Measurements from ENCODE around the gene MYPOP. TPM values are rescaled to one million over a fixed set of nuclear protein-coding genes. Genes with fewer than 3 reads are reported as not detected.
A peak's percentile ranks its signal among the peaks of the same experiment; 100 is the strongest.

MYPOP gene
- total RNA-seq, 1 experiment from 2014 or later, result 5.4 TPM

- intact Hi-C loops (cut with micrococcal nuclease), result no loop called here
- no peak overlapping the region for H3K4me3 ChIP-seq (ENCODE audit: low read length)
- no peak overlapping the region for H3K9ac ChIP-seq (ENCODE audit: low read length)
- 0 out of 2 replicates have a peak, but pooled peaks cover 6% of the 10 kb centered on the region for H3K79me2 ChIP-seq (ENCODE audit: low read length)
- no peak for DNase-seq
- no peaks in the 10 kb centered on the region for H3K9me3 ChIP-seq (ENCODE audit: low read length)
- no peak overlapping the region for H3K27ac ChIP-seq (ENCODE audit: low read length)
- no peaks in the 10 kb centered on the region for H3K4me1 ChIP-seq (ENCODE audit: insufficient read depth, low read length)
- peaks cover 22% of the 10 kb centered on the region for H3K36me3 ChIP-seq (ENCODE audit: low read depth, low read length)
- no peak for ATAC-seq
- TF ChIP-seq CTCF (conservative IDR thresholded peaks at IDR 0.05; ENCODE audit: low read depth, low read length) (no peak), EZH2 (IDR thresholded peaks at IDR 0.05; ENCODE audit: low read length, unreplicated experiment) (no peak), EZH2phosphoT487 (IDR thresholded peaks at IDR 0.05; ENCODE audit: borderline replicate concordance, low read length) (no peak)
- POLR2A ChIA-PET (ENCODE audit: unreplicated experiment), result no interaction called here
- BruUV-seq (replicated peaks), result no TSS peak
- H2AFZ ChIP-seq (ENCODE audit: low read length), result no peak overlapping the region
- H3F3A ChIP-seq (ENCODE audit: low read length, unreplicated experiment), result no peaks in the 10 kb centered on the region
- no peaks in the 10 kb centered on the region for H3K9me2 ChIP-seq (replicated peaks; ENCODE audit: low read length)
- H3K4me2 ChIP-seq (ENCODE audit: low read length), result no peak overlapping the region
- no peaks in the 10 kb centered on the region for H4K20me1 ChIP-seq (ENCODE audit: low read length)
- CTCF ChIA-PET, result no interaction called here
- H3K27me3 ChIP-seq (ENCODE audit: low read length), result no peaks in the 10 kb centered on the region
These were observed 49.4 kb downstream of the MYPOP start for GRCh38 chr19:45852983-45853382.

GRCh38 chr19:45852145-45852750, 50.2 kb downstream of the MYPOP start:
- CTCF ChIA-PET, result interaction anchor here (0.5 kb wide), 1 partner anchor 8 kb away, joined by 4 read pairs; no protein-coding TSS in a partner anchor

More at GRCh38 chr19:45852145-45852750, 50.2 kb downstream of the MYPOP start:
- H3K9ac ChIP-seq (ENCODE audit: low read length), result no peak overlapping the region
- no peaks in the 10 kb centered on the region for H3K4me1 ChIP-seq (ENCODE audit: insufficient read depth, low read length)
- peaks cover 29% of the 10 kb centered on the region for H3K36me3 ChIP-seq (ENCODE audit: low read depth, low read length)
- H3K4me2 ChIP-seq (ENCODE audit: low read length), result no peak overlapping the region
- peak; percentile 26 for DNase-seq
- POLR2A ChIA-PET (ENCODE audit: unreplicated experiment), result no interaction called here
- no peaks in the 10 kb centered on the region for H3K27me3 ChIP-seq (ENCODE audit: low read length)
- intact Hi-C loops (cut with micrococcal nuclease), result no loop called here
- BruUV-seq (replicated peaks), result no TSS peak
- H3K4me3 ChIP-seq (ENCODE audit: low read length), result no peak overlapping the region
- no peak for ATAC-seq
- no peaks in the 10 kb centered on the region for H3K9me3 ChIP-seq (ENCODE audit: low read length)
- no peaks in the 10 kb centered on the region for H3F3A ChIP-seq (ENCODE audit: low read length, unreplicated experiment)
- no peak for TF ChIP-seq EZH2 (IDR thresholded peaks at IDR 0.05; ENCODE audit: low read length, unreplicated experiment)
- no peak for TF ChIP-seq EZH2phosphoT487 (IDR thresholded peaks at IDR 0.05; ENCODE audit: borderline replicate concordance, low read length)
- TF ChIP-seq CTCF (conservative IDR thresholded peaks at IDR 0.05; ENCODE audit: low read depth, low read length), result no peak
- H2AFZ ChIP-seq (ENCODE audit: low read length), result no peak overlapping the region
- 0 out of 2 replicates have a peak, but pooled peaks cover 6% of the 10 kb centered on the region for H3K79me2 ChIP-seq (ENCODE audit: low read length)
- no peak overlapping the region for H3K27ac ChIP-seq (ENCODE audit: low read length)
- H3K9me2 ChIP-seq (replicated peaks; ENCODE audit: low read length), result no peaks in the 10 kb centered on the region
- no peaks in the 10 kb centered on the region for H4K20me1 ChIP-seq (ENCODE audit: low read length)
